HG03378 (cell line): Measurements from ENCODE around the gene BCAS1.

ENCODE experiments used
- ATAC-seq: cut with Tn5 transposase; IDR thresholded peaks from one replicate; pipeline ENCODE4 v1.9.1; 2021; ENCODE audit warnings: mild to moderate bottlenecking, moderate library complexity; ENCODE audit not compliant: unreplicated experiment

The BCAS1 gene

DNA sequence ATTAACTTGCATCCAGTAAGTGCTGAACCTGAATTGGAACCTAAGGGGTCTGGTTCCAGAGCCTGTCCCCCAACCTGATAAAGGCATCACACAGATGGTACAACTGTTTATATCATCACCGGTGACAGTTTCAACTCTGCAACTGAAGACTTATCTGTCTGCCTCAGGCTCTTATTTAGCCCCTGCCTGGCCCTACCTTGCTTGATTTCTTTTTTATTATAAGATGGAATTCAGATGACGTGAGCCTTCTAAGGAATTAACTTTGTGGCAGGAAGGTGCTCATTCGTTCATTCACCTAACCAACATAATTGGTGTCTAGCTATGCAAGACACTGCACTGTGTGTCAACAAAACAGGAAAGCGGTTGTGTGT is 175.0 kb downstream of the BCAS1 start:
- ATAC-seq: no peak

DNA sequence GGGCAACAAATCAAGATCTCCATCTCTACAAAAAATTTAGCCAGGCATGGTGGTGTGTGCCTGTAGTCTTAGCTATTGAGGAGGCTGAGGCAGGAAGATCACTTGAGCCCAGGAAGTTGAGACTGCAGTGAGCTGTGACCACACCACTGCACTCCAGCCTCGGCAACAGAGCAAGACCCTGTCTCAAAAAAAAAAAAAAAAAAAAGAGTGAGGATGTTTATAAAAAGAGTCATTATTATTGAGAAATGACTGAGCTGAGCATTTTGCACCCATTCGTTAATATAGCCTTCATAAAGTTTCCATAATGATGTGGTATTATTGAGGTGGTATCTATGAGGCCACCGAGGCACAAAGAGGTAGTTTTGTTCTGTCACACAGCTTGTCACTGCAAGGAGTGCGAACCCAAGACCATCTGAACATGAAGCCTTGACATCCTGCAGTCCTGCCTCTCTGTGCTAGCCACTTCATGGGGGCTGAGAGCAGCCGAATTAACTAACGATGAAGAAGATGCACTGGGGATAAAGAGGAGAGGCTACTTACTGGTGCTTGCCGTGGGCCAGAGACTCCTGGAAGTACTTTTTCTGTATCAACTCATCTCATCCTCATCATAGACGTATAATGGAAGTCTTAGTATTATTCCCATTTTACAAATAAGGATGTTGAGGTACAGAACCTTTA is 175.5 kb downstream of the BCAS1 start:
- no peak for ATAC-seq
